Measurements from ENCODE around the gene ECD. TPM values are rescaled to one million over a fixed set of nuclear protein-coding genes. Genes with fewer than 3 reads are reported as not detected.

ECD gene
- 22.7 to 29.0 TPM (median 26.1 TPM) in 5 replicates for total RNA-seq (2022; extraction: Qiagen RNA extraction)

GRCh38 chr10:73167783-73168464 is at the start of gene ECD, which contains the start of gene FAM149B1:
ECD (minus strand) TSS chr10:73168008; CDS start chr10:73163937, 4,071 bp downstream.
FAM149B1 (plus strand) TSS chr10:73168119; CDS start chr10:73168340, 221 bp downstream.

GRCh38 chr10:73110345-73110849 is 57.4 kb downstream of the ECD start, which contains the start of gene NUDT13:
NUDT13 (plus strand) TSS chr10:73110455; CDS start chr10:73114366, 3,911 bp downstream.

GRCh38 chr10:73096449-73097304 is 71.1 kb downstream of the ECD start, which contains the start of gene P4HA1:
P4HA1 (minus strand) TSS chr10:73096866; CDS start chr10:73074883, 21,983 bp downstream.

Other genes starting within 250 kb of the ECD start
- not detected in 5 replicates for gene PLA2G12B, start 213.2 kb downstream of the ECD start, total RNA-seq (2022; extraction: Qiagen RNA extraction)
- 18.1 to 27.1 TPM (median 22.6 TPM) in 5 replicates for gene P4HA1, start 71.1 kb downstream of the ECD start, total RNA-seq (2022; extraction: Qiagen RNA extraction)
- gene NUDT13, start 57.6 kb downstream of the ECD start, total RNA-seq (2022; extraction: Qiagen RNA extraction) = 2.2 to 4.0 TPM (median 3.3 TPM) in 5 replicates
- 6.3 to 8.4 TPM (median 7.2 TPM) in 5 replicates for gene FAM149B1, start 111 bp upstream of the ECD start, total RNA-seq (2022; extraction: Qiagen RNA extraction)
- gene DNAJC9, start 79.2 kb upstream of the ECD start, total RNA-seq (2022; extraction: Qiagen RNA extraction) = 50.2 to 51.9 TPM (median 50.7 TPM) in 5 replicates
- 137 to 186 TPM (median 171 TPM) in 5 replicates for gene MRPS16, start 84.6 kb upstream of the ECD start, total RNA-seq (2022; extraction: Qiagen RNA extraction)
- gene CFAP70, start 190.9 kb upstream of the ECD start, total RNA-seq (2022; extraction: Qiagen RNA extraction) = 0.07 to 0.22 TPM (median 0.13 TPM) in 5 replicates
- 107 to 114 TPM (median 113 TPM) in 5 replicates for gene ANXA7, start 246.1 kb upstream of the ECD start, total RNA-seq (2022; extraction: Qiagen RNA extraction)